ENCODE results near the gene GSTM3. TPM values are rescaled to one million over a fixed set of nuclear protein-coding genes. Genes with fewer than 3 reads are reported as not detected.
A peak's percentile ranks its signal among the peaks of the same experiment; 100 is the strongest.

GSTM3 gene
- total and polyA plus RNA-seq, 2 of the 13 experiments (the other 11 are each of a cell fraction or from before 2014, with no cell fraction given): 127 to 142 TPM

GRCh38 chr1:109763646-109764415 is 23.0 kb upstream of the GSTM3 start, which contains the start of gene EPS8L3 (continued):
- TF ChIP-seq HMGXB3 (CRISPR knock-in tag; IDR thresholded peaks at IDR 0.05; ENCODE audit: borderline replicate concordance): peak; percentile 58; the same call in 1 of the 2 replicates
- no peak for TF ChIP-seq ZFP36 (IDR thresholded peaks at IDR 0.05; ENCODE audit: borderline replicate concordance, low read depth, low read length, partially characterized antibody)
- no peak for TF ChIP-seq RNF2 (conservative IDR thresholded peaks at IDR 0.05; ENCODE audit: low read depth)
- TF ChIP-seq JARID2 (CRISPR knock-in tag; IDR thresholded peaks at IDR 0.05; ENCODE audit: insufficient replicate concordance): no peak
- 0 out of 2 replicates have a peak, but pooled peaks have one; percentile 32 for TF ChIP-seq MXD4 (CRISPR knock-in tag; IDR thresholded peaks at IDR 0.05)
- no peak for TF ChIP-seq ZNF256 (CRISPR knock-in tag; conservative IDR thresholded peaks at IDR 0.05)
- no peak for TF ChIP-seq SIX4 (CRISPR knock-in tag; IDR thresholded peaks at IDR 0.05)
- no peak for TF ChIP-seq PHB2 (IDR thresholded peaks at IDR 0.05; ENCODE audit: partially characterized antibody)
- peak; percentile 76; the same call in 1 of the 2 replicates for TF ChIP-seq MIXL1 (CRISPR knock-in tag; IDR thresholded peaks at IDR 0.05)
- no peak for TF ChIP-seq ZNF878 (CRISPR knock-in tag; IDR thresholded peaks at IDR 0.05)
- TF ChIP-seq MNT (IDR thresholded peaks at IDR 0.05): no peak
- no peak for TF ChIP-seq MAFG (CRISPR knock-in tag; IDR thresholded peaks at IDR 0.05)
- TF ChIP-seq AKNA (CRISPR knock-in tag; IDR thresholded peaks at IDR 0.05; ENCODE audit: borderline replicate concordance): no peak
- peak; percentile 71; the same call in 1 of the 2 replicates for TF ChIP-seq BORCS8-MEF2B (CRISPR knock-in tag; IDR thresholded peaks at IDR 0.05)

All from HepG2 (cell line).